Retinal pigment epithelial cell (primary cell): ENCODE measurements around the gene CXCL1.

Experiments
- DNase-seq: peaks from one replicate; pipeline ENCODE4 v3.0.0-alpha.2; 2010; ENCODE audit warnings: low read depth
- H3K4me3 ChIP-seq: 2 replicates; pipeline ENCODE4 v1.5.1; 2011; ENCODE audit warnings: mild to moderate bottlenecking, low read length, control low read depth, moderate library complexity
- CTCF ChIP-seq: conservative IDR thresholded peaks from 2 replicates; pipeline ENCODE4 v1.5.1; 2011; ENCODE audit warnings: low read depth, low read length, control low read depth, inconsistent platforms

The CXCL1 gene

GRCh38 chr4:73911746-73912145 lies 42.6 kb downstream of the CXCL1 start:
- DNase-seq, result no peak
- TF ChIP-seq CTCF, result no peak
- no peak overlapping the region for H3K4me3 ChIP-seq

- DNase-seq, result no peak
- no peak overlapping the region for H3K4me3 ChIP-seq
- TF ChIP-seq CTCF, result no peak
Observed at GRCh38 chr4:73912191-73912590, 43.0 kb downstream of the CXCL1 start.

GRCh38 chr4:73914071-73914470 lies 44.9 kb downstream of the CXCL1 start:
- H3K4me3 ChIP-seq, result no peak overlapping the region
- no peak for TF ChIP-seq CTCF
- DNase-seq, result no peak

GRCh38 chr4:73916172-73916925 lies 47.2 kb downstream of the CXCL1 start:
- DNase-seq, result no peak
- no peak overlapping the region for H3K4me3 ChIP-seq
- no peak for TF ChIP-seq CTCF

GRCh38 chr4:73917081-73917501 lies 47.9 kb downstream of the CXCL1 start:
- DNase-seq, result peak; percentile 98
- H3K4me3 ChIP-seq, result no peak overlapping the region
- no peak for TF ChIP-seq CTCF

GRCh38 chr4:73918058-73918457 lies 48.9 kb downstream of the CXCL1 start:
- H3K4me3 ChIP-seq, result no peak overlapping the region
- no peak for TF ChIP-seq CTCF
- DNase-seq, result no peak

GRCh38 chr4:73919691-73920090 lies 50.5 kb downstream of the CXCL1 start:
- TF ChIP-seq CTCF, result no peak
- no peak for DNase-seq
- H3K4me3 ChIP-seq, result no peak overlapping the region
